Left ventricle myocardium inferior (tissue), 1 donor: Measurements from ENCODE around the gene BASP1. TPM values are rescaled to one million over a fixed set of nuclear protein-coding genes. Genes with fewer than 3 reads are reported as not detected.
"Not testable (repeated sequence)": the region's sequence is repeated elsewhere in the genome, so short reads cannot be mapped to it uniquely, and the experiment has no call there.

Experiments
- DNase-seq: peaks from one replicate; pipeline ENCODE4 v3.0.0-alpha.2; 2020
- H3K27ac ChIP-seq: fragments of 200-600 bp; replicated peaks from 2 replicates; pipeline ENCODE4 v1.8.0; 2021
- H3K27me3 ChIP-seq: fragments of 200-600 bp; 2 replicates; pipeline ENCODE4 v1.8.0; 2021; ENCODE audit warnings: low read depth
- H3K36me3 ChIP-seq: fragments of 200-600 bp; 2 replicates; pipeline ENCODE4 v1.8.0; 2021
- H3K4me1 ChIP-seq: fragments of 200-600 bp; 2 replicates; pipeline ENCODE4 v1.8.0; 2021
- H3K4me3 ChIP-seq: fragments of 200-600 bp; 2 replicates; pipeline ENCODE4 v1.8.0; 2021; ENCODE audit warnings: mild to moderate bottlenecking, moderate library complexity
- H3K9me3 ChIP-seq: fragments of 200-600 bp; replicated peaks from 2 replicates; pipeline ENCODE4 v1.8.0; 2021
- intact Hi-C: fragments of 100-400 bp; cut with micrococcal nuclease; formaldehyde crosslinking; loops from one replicate; pipeline ENCODE4 v1.11.0; 2022
- total RNA-seq: library from RNA; stranded (reverse); fragmentation: NEBNext Ultra II Directional; extraction: Animal tissue kit (Norgen Biotek cat#: 25700); gene quantifications from one replicate; pipeline ENCODE4 v1.2.1, GENCODE V29; 2021
- TF ChIP-seq, protein P1 (sequence below): fragments of 200-600 bp; IDR thresholded peaks from 2 replicates; pipeline ENCODE4 v1.8.0; 2021; ENCODE audit warnings: antibody characterized with exemption, mild to moderate bottlenecking, borderline replicate concordance
- donor health status: DM: no; HTN: yes; CAD: no; lungs with severe emphysema.

Gene BASP1
- total RNA-seq, 1 donor from 2014 or later, result 3.7 TPM

DNA sequence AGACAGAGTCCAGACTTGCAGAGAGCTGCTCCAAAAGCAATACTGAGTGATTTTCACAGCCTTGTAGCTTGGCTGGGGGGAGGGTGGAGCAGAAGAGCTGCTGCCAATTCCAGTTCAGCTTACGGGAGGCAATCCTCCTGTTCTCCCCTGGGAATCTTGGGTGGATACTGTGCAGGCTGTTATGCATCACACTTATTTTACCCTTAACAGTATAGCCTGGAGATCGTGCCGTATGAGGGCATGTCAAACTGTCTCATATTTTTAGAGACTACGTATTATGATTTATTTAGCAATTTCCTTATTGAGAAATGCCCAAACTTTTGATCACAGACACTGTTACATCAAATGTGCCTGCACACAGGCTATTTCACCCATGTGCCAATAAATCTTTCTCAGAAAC, 85.2 kb downstream of the BASP1 start:
- no peaks in the 10 kb centered on the region for H3K4me1 ChIP-seq
- peaks cover 32% of the 10 kb centered on the region for H3K27me3 ChIP-seq
- H3K9me3 ChIP-seq, result no peaks in the 10 kb centered on the region
- no peak overlapping the region for H3K4me3 ChIP-seq
- no peak overlapping the region for H3K27ac ChIP-seq
- intact Hi-C loops, result no loop called here
- no peak for DNase-seq
- H3K36me3 ChIP-seq, result no peaks in the 10 kb centered on the region
- TF ChIP-seq, protein P1, sequence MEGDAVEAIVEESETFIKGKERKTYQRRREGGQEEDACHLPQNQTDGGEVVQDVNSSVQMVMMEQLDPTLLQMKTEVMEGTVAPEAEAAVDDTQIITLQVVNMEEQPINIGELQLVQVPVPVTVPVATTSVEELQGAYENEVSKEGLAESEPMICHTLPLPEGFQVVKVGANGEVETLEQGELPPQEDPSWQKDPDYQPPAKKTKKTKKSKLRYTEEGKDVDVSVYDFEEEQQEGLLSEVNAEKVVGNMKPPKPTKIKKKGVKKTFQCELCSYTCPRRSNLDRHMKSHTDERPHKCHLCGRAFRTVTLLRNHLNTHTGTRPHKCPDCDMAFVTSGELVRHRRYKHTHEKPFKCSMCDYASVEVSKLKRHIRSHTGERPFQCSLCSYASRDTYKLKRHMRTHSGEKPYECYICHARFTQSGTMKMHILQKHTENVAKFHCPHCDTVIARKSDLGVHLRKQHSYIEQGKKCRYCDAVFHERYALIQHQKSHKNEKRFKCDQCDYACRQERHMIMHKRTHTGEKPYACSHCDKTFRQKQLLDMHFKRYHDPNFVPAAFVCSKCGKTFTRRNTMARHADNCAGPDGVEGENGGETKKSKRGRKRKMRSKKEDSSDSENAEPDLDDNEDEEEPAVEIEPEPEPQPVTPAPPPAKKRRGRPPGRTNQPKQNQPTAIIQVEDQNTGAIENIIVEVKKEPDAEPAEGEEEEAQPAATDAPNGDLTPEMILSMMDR, result no peak

DNA sequence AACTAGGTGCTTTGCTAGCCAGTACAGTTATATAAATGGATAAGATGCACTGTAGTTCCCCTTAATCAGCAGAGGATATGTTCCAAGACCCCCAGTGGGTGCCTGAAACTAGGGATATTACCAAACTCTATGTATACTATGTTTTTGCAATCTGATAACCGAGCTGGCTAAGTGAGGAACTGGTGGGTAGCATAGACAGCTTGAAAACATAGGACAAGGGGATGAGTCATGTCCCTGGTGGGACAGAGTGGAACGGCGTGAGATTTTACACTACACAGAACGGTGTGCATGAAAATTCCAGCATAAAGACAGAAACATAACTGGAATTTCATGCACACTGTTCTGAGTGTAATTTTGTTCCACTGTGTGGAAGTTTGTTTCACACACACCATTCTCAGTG, 86.9 kb downstream of the BASP1 start:
- no peaks in the 10 kb centered on the region for H3K9me3 ChIP-seq
- no peak overlapping the region for H3K27ac ChIP-seq
- no peak overlapping the region for H3K4me3 ChIP-seq
- peaks cover 20% of the 10 kb centered on the region for H3K27me3 ChIP-seq
- no peaks in the 10 kb centered on the region for H3K4me1 ChIP-seq
- intact Hi-C loops, result no loop called here
- TF ChIP-seq, protein P1, result no peak
- no peaks in the 10 kb centered on the region for H3K36me3 ChIP-seq
- no peak for DNase-seq

- intact Hi-C loops, result no loop called here
- no peaks in the 10 kb centered on the region for H3K9me3 ChIP-seq
- TF ChIP-seq, protein P1, result no peak
- no peaks in the 10 kb centered on the region for H3K36me3 ChIP-seq
- no peak overlapping the region for H3K27ac ChIP-seq
- no peaks in the 10 kb centered on the region for H3K4me1 ChIP-seq
- H3K27me3 ChIP-seq, result peaks cover 16% of the 10 kb centered on the region
- DNase-seq, result no peak
- no peak overlapping the region for H3K4me3 ChIP-seq
Measured at GRCh38 chr5:17305017-17305416, 87.6 kb downstream of the BASP1 start.

GRCh38 chr5:17305964-17306725, 88.7 kb downstream of the BASP1 start:
- no peaks in the 10 kb centered on the region for H3K4me1 ChIP-seq
- peaks cover 16% of the 10 kb centered on the region for H3K27me3 ChIP-seq
- no peaks in the 10 kb centered on the region for H3K9me3 ChIP-seq
- H3K36me3 ChIP-seq, result no peaks in the 10 kb centered on the region
- no peak overlapping the region for H3K27ac ChIP-seq
- TF ChIP-seq, protein P1, result no peak
- intact Hi-C loops, result no loop called here
- H3K4me3 ChIP-seq, result no peak overlapping the region
- DNase-seq, result no peak

DNA sequence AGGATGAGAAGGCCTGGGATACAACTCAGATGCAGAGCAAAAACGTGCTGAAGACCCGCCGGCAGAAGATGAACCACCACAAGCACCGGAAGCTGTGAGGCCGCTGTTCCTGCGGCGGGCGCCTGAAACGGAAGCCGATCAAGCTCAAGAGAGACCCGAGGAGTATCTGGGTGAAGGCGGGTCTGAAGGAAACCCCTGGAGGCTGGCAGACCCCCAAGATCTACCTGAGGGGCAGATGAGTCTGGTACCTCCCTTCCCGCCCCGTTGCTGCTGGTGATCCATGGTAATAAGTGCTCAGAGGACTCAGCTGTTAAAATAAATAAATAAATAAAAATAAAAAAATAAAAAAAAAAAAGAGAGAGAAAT, 89.3 kb downstream of the BASP1 start:
- Histone ChIP-seq H3K27ac (no peak overlapping the region), H3K9me3 (no peaks in the 10 kb centered on the region), H3K27me3 (peaks cover 16% of the 10 kb centered on the region), H3K4me3 (no peak overlapping the region), H3K36me3 (no peaks in the 10 kb centered on the region), H3K4me1 (no peaks in the 10 kb centered on the region)
- intact Hi-C loops, result no loop called here
- DNase-seq, result no peak
- TF ChIP-seq, protein P1, result no peak

- H3K9me3 ChIP-seq, H3K4me1 ChIP-seq, H3K36me3 ChIP-seq, H3K4me3 ChIP-seq, H3K27ac ChIP-seq, intact Hi-C loops, DNase-seq: not testable (repeated sequence)
- peaks cover 16% of the 10 kb centered on the region for H3K27me3 ChIP-seq
Measured at GRCh38 chr5:17307440-17307839, 90.0 kb downstream of the BASP1 start.
